ENCODE data around the gene HS1BP3. TPM values are rescaled to one million over a fixed set of nuclear protein-coding genes. Genes with fewer than 3 reads are reported as not detected.
A peak's percentile ranks its signal among the peaks of the same experiment; 100 is the strongest.

The HS1BP3 gene
- total RNA-seq, 3 donors from 2014 or later (not counting 1 experiment from before 2014, with no cell fraction given) = 17.4 to 25.7 (median 22.8) TPM

DNA sequence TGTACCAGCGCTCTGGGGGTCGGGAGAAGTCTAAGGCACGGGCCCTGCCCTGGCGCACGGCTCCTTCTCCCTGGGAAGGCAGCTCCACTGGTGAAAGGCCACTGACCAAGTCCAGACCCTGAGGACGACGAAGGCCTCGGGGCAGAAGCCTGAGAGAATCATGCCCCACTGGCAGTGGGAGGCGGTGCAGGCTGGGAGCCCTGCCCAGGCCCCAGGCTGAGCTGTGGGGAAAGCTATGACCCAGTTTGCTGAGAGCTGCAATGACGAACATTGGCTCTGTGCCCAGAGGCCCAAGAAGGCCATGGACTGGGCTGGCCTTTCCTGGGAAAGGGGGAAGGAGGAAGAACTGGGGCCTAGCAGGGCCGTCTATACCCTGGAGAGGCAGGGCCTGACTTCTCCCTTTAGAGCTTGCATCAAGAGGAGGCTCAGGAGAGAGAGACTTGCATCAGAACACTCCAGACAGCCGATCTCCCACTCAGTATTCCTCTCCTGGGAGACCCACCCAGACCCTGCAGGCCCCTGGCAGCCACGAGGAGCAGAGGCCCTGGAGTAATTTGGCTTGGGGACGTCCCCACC lies 32.9 kb downstream of the HS1BP3 start:
- H3K27me3 Mint-ChIP-seq (ENCODE audit: low read depth in 2 of 2) = no peaks in the 10 kb centered on the region
- Histone ChIP-seq H3K27ac (ENCODE audit: low read length) (no peak overlapping the region), H3K36me3 (ENCODE audit: control insufficient read depth, insufficient read depth, low read length) (peaks cover 37% of the 10 kb centered on the region), H3K4me3 (ENCODE audit: low read length) (no peak overlapping the region), H3K4me1 (ENCODE audit: control insufficient read depth, insufficient read depth, low read length) (peaks cover 15% of the 10 kb centered on the region), H3K27me3 (ENCODE audit: control insufficient read depth, insufficient read depth, low read length) (no peaks in the 10 kb centered on the region), H3K9me3 (ENCODE audit: control insufficient read depth, insufficient read depth, low read length) (no peaks in the 10 kb centered on the region)
- no peak overlapping the region for H3K4me3 Mint-ChIP-seq
- H3K4me1 Mint-ChIP-seq = peaks cover 6 to 7% of the 10 kb centered on the region in 2 donors
- WGBS (ENCODE audit: insufficient coverage) = 83% methylated on average over 14 of the region's 14 CpGs
- intact Hi-C loops (cut with micrococcal nuclease) = no loop called here
- TF ChIP-seq, protein P1, sequence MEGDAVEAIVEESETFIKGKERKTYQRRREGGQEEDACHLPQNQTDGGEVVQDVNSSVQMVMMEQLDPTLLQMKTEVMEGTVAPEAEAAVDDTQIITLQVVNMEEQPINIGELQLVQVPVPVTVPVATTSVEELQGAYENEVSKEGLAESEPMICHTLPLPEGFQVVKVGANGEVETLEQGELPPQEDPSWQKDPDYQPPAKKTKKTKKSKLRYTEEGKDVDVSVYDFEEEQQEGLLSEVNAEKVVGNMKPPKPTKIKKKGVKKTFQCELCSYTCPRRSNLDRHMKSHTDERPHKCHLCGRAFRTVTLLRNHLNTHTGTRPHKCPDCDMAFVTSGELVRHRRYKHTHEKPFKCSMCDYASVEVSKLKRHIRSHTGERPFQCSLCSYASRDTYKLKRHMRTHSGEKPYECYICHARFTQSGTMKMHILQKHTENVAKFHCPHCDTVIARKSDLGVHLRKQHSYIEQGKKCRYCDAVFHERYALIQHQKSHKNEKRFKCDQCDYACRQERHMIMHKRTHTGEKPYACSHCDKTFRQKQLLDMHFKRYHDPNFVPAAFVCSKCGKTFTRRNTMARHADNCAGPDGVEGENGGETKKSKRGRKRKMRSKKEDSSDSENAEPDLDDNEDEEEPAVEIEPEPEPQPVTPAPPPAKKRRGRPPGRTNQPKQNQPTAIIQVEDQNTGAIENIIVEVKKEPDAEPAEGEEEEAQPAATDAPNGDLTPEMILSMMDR (IDR thresholded peaks at IDR 0.05) = no peak
- peak overlapping the region; percentile 36 to 54 for H3K27ac Mint-ChIP-seq
- DNase-seq (no peak), ATAC-seq (peak in 2 of 3 donors; percentile 34 to 46)
- no peaks in the 10 kb centered on the region for H3K9me3 Mint-ChIP-seq
- peaks cover 7% of the 10 kb centered on the region for H3K36me3 Mint-ChIP-seq

GRCh38 chr2:20617081-20617575 lies 33.8 kb downstream of the HS1BP3 start:
- peak overlapping the region; percentile 36 to 54 for H3K27ac Mint-ChIP-seq
- ATAC-seq = peak in 2 of 3 donors; percentile 34 to 60

DNA sequence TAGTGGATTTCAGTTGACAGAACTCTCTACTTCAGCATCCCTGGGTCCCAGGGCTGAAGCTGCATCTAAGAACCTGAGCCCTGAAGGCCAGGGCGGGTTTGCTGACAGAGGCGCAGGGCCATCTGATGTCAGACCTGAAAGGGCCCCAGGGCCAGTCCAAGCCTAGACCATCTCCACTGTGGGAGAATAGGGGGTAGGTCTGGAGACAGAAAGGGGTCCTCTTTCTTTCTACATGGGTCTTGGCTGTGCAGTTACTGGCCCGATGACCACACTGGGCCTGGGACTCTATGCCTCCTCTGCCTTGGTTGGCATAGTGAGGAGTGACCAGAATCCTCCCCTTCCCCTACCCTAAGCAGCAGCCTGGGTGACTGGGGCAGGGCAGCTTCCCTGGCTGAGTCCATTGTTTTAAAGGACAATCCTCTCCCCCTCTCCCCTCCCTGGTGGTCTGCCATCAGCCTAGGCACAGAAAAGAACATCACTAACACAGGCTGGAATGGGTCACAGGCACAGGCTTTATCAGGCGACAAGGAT lies 34.5 kb downstream of the HS1BP3 start:
- peaks cover 7% of the 10 kb centered on the region for H3K36me3 Mint-ChIP-seq
- H3K27ac ChIP-seq (ENCODE audit: low read length) = no peak overlapping the region
- H3K27ac Mint-ChIP-seq = no peak overlapping the region

More at GRCh38 chr2:20617081-20617575, 33.8 kb downstream of the HS1BP3 start:
- Histone ChIP-seq H3K27me3 (ENCODE audit: control insufficient read depth, insufficient read depth, low read length) (no peaks in the 10 kb centered on the region), H3K27ac (ENCODE audit: low read length) (no peak overlapping the region), H3K4me3 (ENCODE audit: low read length) (no peak overlapping the region), H3K36me3 (ENCODE audit: control insufficient read depth, insufficient read depth, low read length) (peaks cover 28% of the 10 kb centered on the region), H3K4me1 (ENCODE audit: control insufficient read depth, insufficient read depth, low read length) (peaks cover 15% of the 10 kb centered on the region), H3K9me3 (ENCODE audit: control insufficient read depth, insufficient read depth, low read length) (no peaks in the 10 kb centered on the region)
- no peak overlapping the region for H3K4me3 Mint-ChIP-seq
- H3K36me3 Mint-ChIP-seq = peaks cover 7% of the 10 kb centered on the region
- WGBS (ENCODE audit: insufficient coverage) = 38% methylated on average over 7 of the region's 10 CpGs
- H3K27me3 Mint-ChIP-seq (ENCODE audit: low read depth in 2 of 2) = no peaks in the 10 kb centered on the region
- DNase-seq = no peak
- intact Hi-C loops (cut with micrococcal nuclease) = no loop called here
- H3K4me1 Mint-ChIP-seq = peaks cover 6 to 7% of the 10 kb centered on the region in 2 donors
- H3K9me3 Mint-ChIP-seq = no peaks in the 10 kb centered on the region
- TF ChIP-seq, protein P1 (IDR thresholded peaks at IDR 0.05) = no peak

More for the DNA sequence above, 34.5 kb downstream of the HS1BP3 start:
- TF ChIP-seq, protein P1 (IDR thresholded peaks at IDR 0.05) = no peak
- peaks cover 21% of the 10 kb centered on the region for H3K36me3 ChIP-seq (ENCODE audit: control insufficient read depth, insufficient read depth, low read length)
- Mint-ChIP-seq H3K9me3 (no peaks in the 10 kb centered on the region), H3K4me1 (peaks cover 6 to 7% of the 10 kb centered on the region in 2 donors), H3K4me3 (no peak overlapping the region), H3K27me3 (ENCODE audit: low read depth in 2 of 2) (no peaks in the 10 kb centered on the region)
- H3K27me3 ChIP-seq (ENCODE audit: control insufficient read depth, insufficient read depth, low read length) = no peaks in the 10 kb centered on the region
- H3K4me1 ChIP-seq (ENCODE audit: control insufficient read depth, insufficient read depth, low read length) = peaks cover 15% of the 10 kb centered on the region
- 97% methylated on average over 4 of the region's 4 CpGs for WGBS (ENCODE audit: insufficient coverage)
- no peak for DNase-seq
- no peak for ATAC-seq
- no peaks in the 10 kb centered on the region for H3K9me3 ChIP-seq (ENCODE audit: control insufficient read depth, insufficient read depth, low read length)
- intact Hi-C loops (cut with micrococcal nuclease) = no loop called here
- H3K4me3 ChIP-seq (ENCODE audit: low read length) = no peak overlapping the region

Measured in natural killer cell (primary cell).